K562 (cell line): Measurements from ENCODE around the gene ACER3. TPM values are rescaled to one million over a fixed set of nuclear protein-coding genes. Genes with fewer than 3 reads are reported as not detected.

Source experiments
- BCL6 ChIP-seq: fragments of 250-450 bp; sonication (Bioruptor Pico); IDR thresholded peaks from 2 replicates; pipeline ENCODE4 v1.4.0; 2020
- DIDO1 ChIP-seq: fragments of 450-650 bp; IDR thresholded peaks from 2 replicates; pipeline ENCODE4 v1.6.1; 2016; ENCODE audit warnings: low read depth, missing biosample characterization, missing genetic modification characterization
- FOS ChIP-seq: IDR thresholded peaks from 3 replicates; pipeline ENCODE4 v1.6.1; 2011; ENCODE audit not compliant: insufficient read length; ENCODE audit errors: extremely low read depth
- HCFC1 ChIP-seq: IDR thresholded peaks from 2 replicates; pipeline ENCODE4 v1.6.1; 2012; ENCODE audit warnings: low read depth, low read length, improper control_type of control experiment
- KLF16 ChIP-seq: IDR thresholded peaks from 2 replicates; pipeline ENCODE4 v1.6.1; 2016; ENCODE audit warnings: antibody characterized with exemption
- MBD1 ChIP-seq: fragments of 250-450 bp; sonication (Bioruptor Pico); IDR thresholded peaks from 2 replicates; pipeline ENCODE4 v1.8.0; 2022; ENCODE audit warnings: inconsistent platforms
- SMC3 ChIP-seq: conservative IDR thresholded peaks from 2 replicates; pipeline ENCODE4 v1.6.1; 2011; ENCODE audit warnings: low read depth, low read length, improper control_type of control experiment; ENCODE audit not compliant: insufficient read depth
- ZNF23 ChIP-seq: fragments of 250-450 bp; sonication (Bioruptor Pico); IDR thresholded peaks from 2 replicates; pipeline ENCODE4 v1.4.0; 2020; ENCODE audit warnings: mild to moderate bottlenecking
- ZNF280A ChIP-seq: fragments of 450-650 bp; IDR thresholded peaks from 2 replicates; pipeline ENCODE4 v1.6.1; 2018; ENCODE audit warnings: mild to moderate bottlenecking, low read depth; ENCODE audit not compliant: partially characterized antibody
- ZNF584 ChIP-seq: fragments of 200-800 bp; sonication (Bioruptor generic); IDR thresholded peaks from 2 replicates; pipeline ENCODE4 v1.6.1; 2016; ENCODE audit warnings: low read depth, mild to moderate bottlenecking, missing genetic modification characterization, missing compliant biosample characterization
- ZNF766 ChIP-seq: fragments of 200-800 bp; sonication (Bioruptor generic); conservative IDR thresholded peaks from 2 replicates; pipeline ENCODE4 v1.6.1; 2016; ENCODE audit warnings: missing genetic modification characterization, missing compliant biosample characterization
- polyA plus RNA-seq, 8 experiments: library from polyadenylated mRNA; depleted of rRNA in 4 of 8; stranded (reverse) in 5 of 8; unstranded in 3 of 8; fragments of >200 nt; fragmentation: Nextera tagmentation in 2 of 8; fragmentation: Illumina TruSeq in 1 of 8; extraction: Ambion mirVana in 2 of 8; extraction: Trizol in 1 of 8; gene quantifications; 2 replicates each; pipeline versions ENCODE4 v1.2.1 to v1.2.3, GENCODE V29; 2011 to 2014; ENCODE audit warnings: inconsistent platforms in 1 of 8, missing spikeins in 1 of 8
- total RNA-seq, 7 experiments: library from RNA; depleted of rRNA in 6 of 7; stranded (reverse); fragments of >200 nt in 6 of 7; fragmentation: Illumina TruSeq in 2 of 7; extraction: Trizol in 2 of 7; gene quantifications; 2 replicates each; pipeline versions ENCODE4 v1.2.1 to v1.2.3, GENCODE V29; 2011 to 2021; ENCODE audit warnings: low replicate concordance in 1 of 7

ACER3 gene
- total and polyA plus RNA-seq, 9 of the 15 experiments (the other 6 are each of a cell fraction or from before 2014, with no cell fraction given), result 2.0 to 23.8 (median 9.5) TPM

GRCh38 chr11:76822406-76822805 lies 38.3 kb upstream of the ACER3 start (continued):
- no peak for TF ChIP-seq ZNF280A
- no peak for TF ChIP-seq KLF16
- TF ChIP-seq BCL6 (CRISPR knock-in tag), result no peak
- TF ChIP-seq ZNF584 (CRISPR knock-in tag), result no peak
- TF ChIP-seq SMC3, result no peak
- no peak for TF ChIP-seq ZNF766 (CRISPR knock-in tag)
- no peak for TF ChIP-seq FOS
- TF ChIP-seq HCFC1, result no peak
- TF ChIP-seq DIDO1 (tag), result no peak
- no peak for TF ChIP-seq ZNF23 (CRISPR knock-in tag)
- TF ChIP-seq MBD1 (CRISPR knock-in tag), result no peak
